Kidney glomerular epithelial cell (primary cell): ENCODE data around the gene ARMC5.
A peak's percentile ranks its signal among the peaks of the same experiment; 100 is the strongest.

Source experiments
- DNase-seq: peaks from one replicate; lab custom pipeline; 2025; lab: John Stamatoyannopoulos, UW

The ARMC5 gene

DNA sequence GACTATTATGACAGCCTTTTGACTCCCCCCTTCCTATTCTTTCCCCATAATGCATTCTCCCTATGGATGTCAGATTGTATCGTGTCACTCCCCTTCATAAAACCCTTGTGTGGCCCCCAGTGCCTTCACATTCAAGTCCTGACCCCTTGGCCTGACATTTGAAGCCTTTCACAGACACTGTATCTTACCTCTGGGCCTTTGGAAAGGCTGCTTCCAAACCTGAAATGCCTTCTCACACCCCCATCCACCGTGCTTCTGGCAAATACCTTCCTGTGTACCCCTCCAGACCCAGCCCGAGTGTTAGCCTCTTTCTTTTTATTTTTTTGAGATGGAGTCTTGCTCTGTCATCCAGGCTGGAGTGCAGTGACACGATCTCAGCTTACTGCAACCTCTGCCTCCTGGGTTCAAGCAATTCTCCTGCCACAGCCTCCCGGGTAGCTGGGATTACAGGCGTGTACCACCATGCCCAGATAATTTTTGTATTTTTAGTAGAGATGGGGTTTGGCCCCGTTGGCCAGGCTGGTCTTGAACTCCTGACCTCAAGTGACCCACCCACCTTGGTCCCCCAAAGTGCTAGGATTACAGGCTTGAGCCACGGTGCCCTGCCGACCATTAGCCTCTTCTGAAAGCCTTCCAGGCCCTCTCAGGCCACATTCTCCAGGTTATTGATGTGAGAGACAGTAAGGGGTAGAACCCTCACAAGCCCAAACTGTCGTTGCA is 2.1 kb downstream of the ARMC5 start:
- DNase-seq: no peak

DNA sequence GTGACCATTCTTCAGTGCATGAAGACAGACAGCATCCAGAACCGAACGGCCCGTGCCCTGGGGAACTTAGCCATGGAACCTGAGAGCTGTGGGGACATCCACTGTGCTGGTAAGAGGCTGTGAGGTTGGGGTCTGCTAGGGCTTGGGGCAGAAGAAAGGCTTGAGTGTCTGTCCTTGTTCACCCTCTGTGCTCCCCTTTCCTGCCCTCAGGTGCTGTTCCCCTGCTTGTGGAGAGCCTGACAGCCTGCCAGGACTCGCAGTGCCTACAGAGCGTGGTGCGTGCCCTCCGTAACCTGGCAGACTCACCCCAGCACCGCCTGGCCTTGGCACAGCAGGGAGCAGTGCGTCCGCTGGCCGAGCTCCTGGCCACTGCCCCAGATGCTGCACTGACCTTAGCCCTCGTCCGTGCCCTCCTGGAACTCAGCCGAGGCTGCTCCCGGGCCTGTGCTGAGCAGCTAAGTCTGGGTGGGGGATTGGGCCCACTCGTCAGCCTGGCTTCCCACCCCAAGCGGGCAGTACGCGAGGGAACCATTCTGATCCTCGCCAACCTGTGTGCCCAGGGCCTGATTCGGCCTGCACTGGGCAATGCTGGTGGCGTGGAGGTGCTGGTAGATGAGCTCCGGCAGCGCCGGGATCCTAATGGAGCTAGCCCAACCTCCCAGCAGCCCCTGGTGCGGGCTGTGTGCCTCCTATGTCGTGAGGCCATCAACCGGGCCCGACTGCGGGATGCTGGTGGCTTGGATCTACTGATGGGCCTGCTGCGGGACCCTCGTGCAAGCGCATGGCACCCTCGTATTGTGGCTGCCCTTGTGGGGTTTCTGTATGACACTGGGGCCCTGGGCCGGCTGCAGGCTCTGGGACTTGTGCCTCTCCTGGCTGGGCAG is 2.9 kb downstream of the ARMC5 start:
- DNase-seq: no peak

DNA sequence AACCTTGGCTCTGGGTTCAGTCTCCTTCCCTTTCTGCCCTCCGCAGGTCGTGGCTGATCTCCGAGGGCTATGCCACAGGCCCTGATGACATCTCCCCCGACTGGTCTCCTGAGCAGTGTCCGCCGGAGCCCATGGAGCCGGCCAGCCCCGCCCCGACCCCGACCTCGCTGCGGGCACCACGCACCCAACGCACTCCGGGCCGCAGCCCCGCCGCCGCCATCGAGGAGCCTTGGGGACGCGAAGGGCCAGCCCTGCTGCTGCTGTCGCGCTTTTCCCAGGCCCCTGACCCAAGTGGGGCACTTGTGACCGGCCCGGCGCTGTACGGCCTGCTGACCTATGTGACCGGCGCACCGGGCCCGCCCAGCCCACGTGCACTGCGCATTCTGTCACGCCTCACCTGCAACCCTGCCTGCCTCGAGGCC is 5.1 kb downstream of the ARMC5 start:
- no peak for DNase-seq

DNA sequence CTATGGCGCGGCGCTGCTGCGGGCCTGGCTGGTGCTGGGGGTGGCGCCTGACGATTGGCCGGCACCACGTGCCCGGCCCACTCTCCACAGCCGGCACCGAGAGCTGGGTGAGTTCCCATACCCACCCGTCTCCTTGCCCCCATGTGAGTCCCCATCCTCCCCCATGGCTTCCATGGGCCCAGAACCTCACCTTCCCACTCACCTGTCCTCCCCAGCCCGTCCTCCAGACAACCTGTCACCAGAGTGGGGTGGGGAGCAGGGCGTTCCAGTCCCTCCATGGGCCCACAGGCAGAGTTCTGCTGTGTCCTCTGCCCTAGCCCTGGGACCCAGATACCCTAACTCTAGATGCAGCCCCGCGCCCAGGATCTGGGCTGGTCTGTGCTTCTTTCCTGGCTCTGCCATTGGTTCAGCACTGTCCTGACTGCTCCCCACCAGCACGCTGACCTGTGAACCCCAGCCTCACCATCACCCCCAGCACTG is 5.5 kb downstream of the ARMC5 start:
- no peak for DNase-seq

DNA sequence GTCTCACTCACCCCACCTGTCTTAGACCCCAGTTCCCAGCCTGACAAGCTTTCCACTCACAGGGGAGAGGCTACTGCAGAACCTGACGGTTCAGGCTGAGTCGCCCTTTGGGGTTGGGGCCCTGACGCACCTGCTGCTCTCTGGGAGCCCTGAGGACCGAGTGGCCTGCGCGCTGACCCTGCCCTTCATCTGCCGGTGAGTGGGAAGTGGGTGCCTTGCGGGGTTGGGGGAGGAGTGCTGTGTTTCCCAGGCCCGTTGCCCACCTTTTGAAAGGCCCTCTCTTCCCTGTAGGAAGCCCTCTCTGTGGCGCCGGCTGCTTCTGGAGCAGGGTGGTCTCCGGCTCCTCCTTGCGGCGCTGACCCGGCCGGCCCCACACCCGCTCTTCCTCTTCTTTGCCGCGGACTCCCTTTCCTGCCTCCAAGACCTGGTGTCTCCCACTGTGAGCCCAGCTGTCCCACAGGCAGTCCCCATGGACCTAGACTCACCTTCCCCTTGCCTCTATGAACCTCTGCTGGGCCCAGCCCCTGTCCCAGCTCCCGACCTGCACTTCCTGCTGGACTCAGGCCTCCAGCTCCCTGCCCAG is 6.6 kb downstream of the ARMC5 start:
- DNase-seq: no peak

DNA sequence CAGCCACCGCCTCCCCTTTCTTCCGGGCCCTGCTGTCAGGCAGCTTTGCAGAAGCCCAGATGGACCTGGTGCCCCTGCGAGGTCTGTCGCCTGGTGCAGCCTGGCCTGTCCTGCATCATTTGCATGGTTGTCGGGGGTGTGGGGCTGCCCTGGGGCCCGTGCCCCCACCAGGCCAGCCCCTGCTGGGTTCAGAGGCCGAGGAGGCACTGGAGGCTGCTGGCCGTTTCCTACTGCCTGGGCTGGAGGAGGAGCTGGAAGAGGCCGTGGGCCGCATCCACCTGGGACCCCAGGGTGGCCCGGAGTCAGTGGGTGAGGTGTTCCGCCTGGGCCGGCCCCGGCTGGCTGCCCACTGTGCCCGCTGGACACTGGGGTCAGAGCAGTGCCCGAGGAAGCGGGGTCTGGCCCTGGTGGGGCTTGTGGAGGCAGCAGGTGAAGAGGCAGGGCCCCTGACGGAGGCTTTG is 7.1 kb downstream of the ARMC5 start:
- no peak for DNase-seq

DNA sequence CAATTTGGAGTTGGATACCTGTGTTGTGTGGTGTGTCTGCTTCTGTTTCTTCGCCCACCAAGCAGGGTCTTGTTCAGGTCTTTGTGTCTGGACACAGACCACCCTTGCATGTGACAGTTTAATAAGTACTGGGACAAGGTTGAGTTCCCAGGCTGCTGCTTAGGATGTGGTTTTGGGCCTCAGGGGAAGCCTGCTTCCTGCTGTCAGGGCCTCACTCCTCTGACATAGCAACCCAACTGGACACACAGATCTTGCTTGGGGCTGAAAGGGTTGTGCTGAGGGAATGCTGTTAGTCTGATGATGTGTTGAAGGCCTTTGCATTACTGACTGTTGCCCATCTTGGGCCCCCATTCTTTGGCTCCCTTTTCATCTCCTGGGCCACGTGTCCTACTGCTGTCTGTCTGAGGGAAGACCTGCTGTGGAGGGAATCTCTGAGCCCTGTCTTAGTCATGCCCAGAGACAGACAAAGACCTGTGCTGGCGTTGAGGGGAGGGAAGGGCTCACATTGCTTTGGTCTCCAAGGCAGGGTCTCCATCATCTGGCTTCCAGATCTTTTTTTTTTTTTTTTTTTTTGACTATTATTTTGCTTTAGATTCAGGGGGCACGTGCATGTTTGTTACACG is 8.0 kb downstream of the ARMC5 start:
- DNase-seq: no peak

DNA sequence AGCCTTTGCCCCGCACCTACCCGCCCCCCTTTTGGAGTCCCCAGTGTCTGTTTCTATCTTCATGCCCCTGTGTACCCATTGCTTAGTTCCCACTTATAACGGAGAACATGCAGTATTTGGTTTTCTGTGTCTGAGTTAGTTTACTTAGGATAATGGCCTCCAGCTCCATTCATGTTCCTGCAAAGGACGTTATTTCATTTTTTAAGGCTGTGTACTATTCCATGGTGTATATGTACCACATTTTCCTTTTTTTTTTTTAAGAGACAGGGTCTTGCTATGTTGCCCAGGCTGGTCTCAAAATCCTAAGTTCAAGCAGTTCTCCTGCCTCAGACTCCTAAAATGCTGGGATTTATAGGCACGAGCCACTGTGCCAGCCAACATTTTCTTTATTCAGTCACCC is 8.6 kb downstream of the ARMC5 start:
- DNase-seq: no peak

DNA sequence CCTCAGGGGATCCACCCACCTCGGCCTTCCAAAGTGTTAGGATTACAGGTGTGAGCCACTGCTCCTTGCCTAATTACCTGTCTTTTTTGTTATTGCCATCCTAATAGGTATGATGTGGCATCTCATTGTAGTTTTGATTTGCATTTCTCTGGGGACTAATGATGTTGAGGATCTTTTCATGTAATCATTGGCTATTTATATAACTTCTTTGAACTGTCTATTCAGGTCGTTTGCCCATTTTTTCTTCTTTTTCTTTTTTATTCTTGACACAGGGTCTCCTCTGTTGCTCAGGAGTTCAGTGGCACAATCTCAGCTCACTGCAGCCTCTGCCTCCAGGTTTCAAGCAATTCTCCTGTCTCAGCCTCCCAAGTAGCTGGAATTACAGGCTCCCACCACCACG is 11.3 kb downstream of the ARMC5 start:
- DNase-seq: no peak

DNA sequence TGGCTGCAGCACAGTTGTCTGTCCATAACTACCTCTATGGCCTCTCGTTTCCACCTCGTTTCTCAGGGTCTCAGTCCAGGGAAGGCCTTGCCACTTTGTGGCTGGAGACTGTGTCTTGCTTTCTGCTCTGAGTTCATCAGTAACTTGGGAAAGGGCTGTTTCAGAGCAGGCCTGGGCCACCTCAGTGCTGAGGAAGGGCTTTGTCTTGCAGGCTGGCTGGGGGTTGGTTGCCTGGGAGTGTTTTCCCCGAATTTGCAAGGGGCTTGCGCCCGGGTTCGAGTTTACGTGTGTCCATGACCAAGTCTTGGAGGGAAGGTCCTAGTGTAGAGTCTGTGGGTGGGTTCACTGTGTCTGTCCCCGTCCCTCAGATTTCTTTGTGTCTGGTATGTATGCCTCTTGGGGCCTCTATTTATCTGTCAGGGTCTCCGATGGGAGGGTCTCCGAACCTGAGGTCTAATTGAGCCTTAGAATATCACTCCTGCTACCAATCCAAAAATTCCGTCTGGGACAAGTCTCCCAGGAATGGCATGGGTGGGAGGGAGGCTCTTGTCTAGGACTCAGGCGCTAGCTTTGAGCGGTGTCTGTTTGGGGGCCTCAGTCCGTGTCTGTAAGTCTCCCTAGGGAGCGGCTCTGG is 12.1 kb downstream of the ARMC5 start:
- no peak for DNase-seq

DNA sequence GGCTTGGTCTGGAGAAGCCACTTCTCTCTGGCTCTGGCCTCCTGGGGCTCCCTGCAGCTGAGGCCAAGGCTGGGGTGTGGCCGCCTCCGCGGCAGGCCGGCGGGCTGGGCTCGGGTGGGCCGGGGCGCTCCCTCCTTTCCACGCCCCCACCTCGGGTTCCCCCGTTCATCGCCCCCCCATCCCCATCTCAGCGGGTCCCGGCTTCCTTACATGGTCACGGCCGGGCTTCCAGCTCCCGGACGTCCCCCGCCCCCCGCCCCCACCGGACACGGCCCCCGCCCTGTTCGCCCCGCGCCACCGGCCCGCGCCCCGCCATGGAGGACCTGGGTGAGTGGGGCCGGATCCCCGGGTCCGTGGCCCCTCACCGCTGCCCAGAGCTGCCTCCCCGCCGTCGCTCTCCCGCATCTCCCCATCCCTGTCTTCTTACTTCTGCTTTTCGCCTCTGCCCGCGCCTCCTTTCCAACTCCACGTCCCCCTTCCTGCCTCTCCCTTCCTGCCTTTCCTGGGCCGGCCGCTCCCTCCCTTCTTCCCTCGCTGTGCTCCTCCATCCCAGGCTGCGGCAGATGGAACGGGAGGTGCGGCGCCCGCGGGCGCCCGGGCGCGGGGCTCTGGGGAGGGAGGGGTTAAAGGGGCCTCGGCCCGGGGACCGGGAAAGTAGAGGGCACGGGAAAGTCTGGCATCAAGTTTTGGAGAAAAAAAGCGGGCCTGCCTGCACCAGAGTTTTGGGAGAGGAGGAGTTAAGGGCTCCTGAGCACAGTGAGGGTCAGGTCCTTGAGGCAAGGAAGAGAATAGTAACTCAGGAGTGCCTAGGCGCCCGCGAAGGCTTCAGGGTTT is 12.8 kb downstream of the ARMC5 start, which contains the start of gene TGFB1I1:
Gene TGFB1I1, plus strand, starts transcription at position 278 of the 834 bp plus-strand sequence. Its CDS starts 37 bp downstream, at position 315.
- DNase-seq: peak; percentile 36

DNA sequence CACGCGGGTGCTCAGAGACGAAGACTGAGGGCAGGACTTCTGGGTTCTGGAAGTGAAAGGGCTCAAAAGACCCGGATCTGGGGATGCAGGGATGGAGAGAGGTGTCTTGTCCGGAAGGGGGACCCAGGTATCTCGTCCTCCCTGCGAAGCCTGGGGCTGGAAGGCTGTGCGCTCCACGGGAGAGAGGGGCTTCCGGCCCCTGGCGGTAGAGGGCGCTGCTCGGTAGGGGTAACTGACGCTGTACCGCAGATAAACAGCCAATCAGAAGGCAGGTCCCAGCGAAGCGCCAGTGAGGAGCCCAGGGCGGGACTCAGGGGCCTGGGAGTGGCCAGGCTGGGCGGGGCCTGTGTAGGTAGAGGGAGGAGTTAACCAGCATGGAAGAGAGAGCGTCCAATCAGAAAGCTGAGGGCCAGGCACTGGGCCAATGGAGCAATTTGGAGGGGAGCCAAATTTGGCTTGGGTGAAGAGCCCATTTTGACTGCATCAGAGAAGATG is 13.5 kb downstream of the ARMC5 start:
- peak; percentile 77 for DNase-seq

DNA sequence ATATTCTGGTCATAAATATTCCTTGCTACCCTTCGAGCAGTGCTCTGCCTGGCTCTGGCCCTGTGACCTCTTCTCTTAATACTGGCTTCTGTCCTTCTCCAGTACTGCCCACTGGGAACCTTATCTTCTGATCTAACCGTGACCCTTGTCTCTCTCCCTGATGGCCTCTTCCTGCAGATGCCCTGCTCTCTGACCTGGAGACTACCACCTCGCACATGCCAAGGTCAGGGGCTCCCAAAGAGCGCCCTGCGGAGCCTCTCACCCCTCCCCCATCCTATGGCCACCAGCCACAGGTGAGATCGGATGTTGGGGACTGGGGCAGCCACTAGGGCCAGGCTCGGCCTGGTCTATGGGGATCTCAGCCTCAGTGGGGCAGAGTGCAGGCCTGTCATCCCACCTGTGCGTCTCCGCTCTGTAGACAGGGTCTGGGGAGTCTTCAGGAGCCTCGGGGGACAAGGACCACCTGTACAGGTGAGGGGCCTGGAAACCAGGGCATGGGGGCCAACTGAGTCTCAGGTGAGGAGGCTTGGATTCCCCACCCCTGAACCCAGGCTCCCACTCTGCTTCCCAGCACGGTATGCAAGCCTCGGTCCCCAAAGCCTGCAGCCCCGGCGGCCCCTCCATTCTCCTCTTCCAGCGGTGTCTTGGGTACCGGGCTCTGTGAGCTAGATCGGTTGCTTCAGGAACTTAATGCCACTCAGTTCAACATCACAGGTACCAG is 14.1 kb downstream of the ARMC5 start:
- DNase-seq: no peak

DNA sequence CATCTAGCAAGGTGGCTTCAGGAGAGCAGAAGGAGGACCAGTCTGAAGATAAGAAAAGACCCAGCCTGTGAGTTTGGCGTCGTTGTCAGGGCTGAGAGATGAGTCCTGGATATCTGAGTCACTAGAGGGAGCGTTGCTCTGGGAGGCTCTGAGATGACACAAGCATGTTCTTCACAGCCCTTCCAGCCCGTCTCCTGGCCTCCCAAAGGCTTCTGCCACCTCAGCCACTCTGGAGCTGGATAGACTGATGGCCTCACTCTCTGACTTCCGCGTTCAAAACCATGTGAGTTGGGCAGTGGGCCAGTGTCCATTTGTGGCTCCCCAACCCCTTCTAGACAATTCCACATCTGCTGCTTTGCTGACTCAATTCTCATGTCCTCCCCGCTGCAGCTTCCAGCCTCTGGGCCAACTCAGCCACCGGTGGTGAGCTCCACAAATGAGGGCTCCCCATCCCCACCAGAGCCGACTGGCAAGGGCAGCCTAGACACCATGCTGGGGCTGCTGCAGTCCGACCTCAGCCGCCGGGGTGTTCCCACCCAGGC is 14.9 kb downstream of the ARMC5 start:
- DNase-seq: no peak

DNA sequence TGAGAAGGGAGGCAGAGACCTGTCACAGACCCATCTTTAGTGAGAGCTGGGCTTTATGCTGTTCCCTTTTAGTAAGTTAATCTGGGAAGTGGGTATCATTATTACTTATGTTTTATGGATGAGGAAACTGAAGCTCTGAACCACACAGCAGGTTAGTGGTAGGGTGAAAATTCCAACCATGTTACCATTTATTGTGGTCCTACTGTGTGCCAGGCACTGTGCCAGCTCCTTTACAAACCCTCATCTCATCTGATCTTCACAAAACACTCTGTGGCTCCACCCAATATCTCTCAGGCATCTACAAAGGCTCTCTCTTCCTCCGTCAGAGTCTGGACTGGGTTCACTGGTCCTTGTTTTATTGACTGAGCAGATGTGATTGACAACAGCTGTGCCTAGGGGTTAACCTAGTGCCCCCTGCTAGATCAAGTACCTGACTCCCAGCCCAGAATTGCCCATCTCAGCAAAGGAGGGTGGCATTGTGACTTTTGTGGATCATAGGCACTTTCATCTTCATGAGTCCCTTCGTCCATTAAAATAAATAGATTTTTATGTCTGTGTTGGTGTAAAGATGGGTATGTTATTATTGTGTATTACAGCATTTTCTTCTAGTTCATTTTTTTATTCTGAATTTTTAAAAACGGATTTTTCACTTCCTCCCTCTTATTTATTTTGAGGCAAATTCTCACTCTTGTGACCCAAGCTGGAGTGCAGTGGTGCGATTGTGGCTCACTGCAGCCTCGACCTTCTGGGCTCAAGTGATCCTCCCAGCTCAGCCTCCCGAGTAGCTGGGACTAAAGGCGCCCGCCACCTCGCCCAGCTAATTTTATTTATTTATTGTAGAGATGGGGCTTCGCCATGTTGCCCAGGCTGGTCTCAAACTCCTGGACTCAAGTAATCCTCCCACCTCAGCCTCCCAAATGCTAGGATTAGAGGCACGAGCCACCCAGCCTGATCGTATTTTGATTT is 15.8 kb downstream of the ARMC5 start:
- no peak for DNase-seq

DNA sequence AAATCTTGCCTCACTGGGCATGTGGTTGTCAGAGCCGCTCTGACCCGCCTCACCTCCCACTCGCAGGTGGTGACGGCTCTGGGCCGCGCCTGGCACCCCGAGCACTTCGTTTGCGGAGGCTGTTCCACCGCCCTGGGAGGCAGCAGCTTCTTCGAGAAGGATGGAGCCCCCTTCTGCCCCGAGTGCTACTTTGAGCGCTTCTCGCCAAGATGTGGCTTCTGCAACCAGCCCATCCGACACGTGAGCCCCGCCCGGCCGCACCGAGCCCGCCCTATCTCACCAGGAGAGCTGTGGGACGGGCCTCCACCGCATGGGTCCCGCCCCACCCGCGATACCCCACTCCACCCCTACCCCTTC is 16.6 kb downstream of the ARMC5 start:
- DNase-seq: no peak

DNA sequence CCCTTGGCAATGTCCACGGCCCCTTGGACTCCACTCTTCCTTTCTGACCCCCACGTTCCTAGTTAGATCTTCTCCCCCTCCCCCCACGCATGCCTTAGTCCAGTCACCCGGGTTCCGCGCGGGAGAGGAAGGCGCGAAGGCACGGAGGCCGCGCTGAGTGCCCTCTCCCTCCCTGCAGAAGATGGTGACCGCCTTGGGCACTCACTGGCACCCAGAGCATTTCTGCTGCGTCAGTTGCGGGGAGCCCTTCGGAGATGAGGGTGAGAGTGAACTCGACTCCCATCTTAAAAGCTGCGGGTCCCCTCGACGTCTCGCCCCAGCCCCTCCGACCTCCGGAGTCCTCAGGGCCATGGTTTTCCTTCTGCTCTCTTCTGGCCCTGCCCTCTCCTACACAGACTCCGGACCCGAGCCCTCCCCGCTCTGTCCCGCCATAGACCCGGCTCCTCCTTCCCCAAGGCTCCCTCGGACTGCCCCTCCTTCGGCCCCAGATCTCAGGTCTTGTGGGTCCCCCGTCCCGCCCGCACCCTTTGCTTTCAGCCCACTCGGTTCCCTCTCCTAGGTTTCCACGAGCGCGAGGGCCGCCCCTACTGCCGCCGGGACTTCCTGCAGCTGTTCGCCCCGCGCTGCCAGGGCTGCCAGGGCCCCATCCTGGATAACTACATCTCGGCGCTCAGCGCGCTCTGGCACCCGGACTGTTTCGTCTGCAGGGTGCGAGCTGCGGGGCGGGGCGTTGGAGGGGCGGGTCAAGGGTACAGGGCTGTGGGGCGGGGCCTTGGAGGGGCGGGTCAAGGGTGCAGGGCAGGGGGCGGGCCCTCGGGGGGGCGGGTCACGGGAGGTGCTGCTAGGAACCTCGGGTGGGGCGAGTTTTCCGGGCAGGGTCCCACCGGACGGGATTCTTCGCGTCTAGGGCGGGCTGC is 17.3 kb downstream of the ARMC5 start:
- DNase-seq: no peak
